ENCODE measurements around the gene MRGPRG. TPM values are rescaled to one million over a fixed set of nuclear protein-coding genes. Genes with fewer than 3 reads are reported as not detected.

Gene MRGPRG
- total and polyA plus RNA-seq, 4 donors: not detected

GRCh38 chr11:3202759-3203158 lies 15.9 kb downstream of the MRGPRG start:
- no peaks in the 10 kb centered on the region for H3K36me3 ChIP-seq (ENCODE audit: control insufficient read depth in 4 of 4, insufficient read depth in 4 of 4, low read length in 4 of 4)
- H3K9me3 ChIP-seq (ENCODE audit: control insufficient read depth in 4 of 4, insufficient read depth in 3 of 4, low read length in 3 of 4): peaks cover 0 to 2% (median 0%) of the 10 kb centered on the region in 4 donors
- H3K9ac ChIP-seq (ENCODE audit: insufficient read depth in 1 of 2, low read length in 2 of 2): no peak overlapping the region
- DNase-seq (no peak), ATAC-seq (ENCODE audit: insufficient read depth, low FRiP score) (no peak)
- no peak overlapping the region for H3K4me3 ChIP-seq
- 10 to 11% methylated on average over 17 of the region's 17 CpGs for WGBS, 2 donors
- H3K4me1 ChIP-seq (ENCODE audit: control insufficient read depth in 5 of 5, insufficient read depth in 5 of 5, low read length in 5 of 5): peaks cover 0 to 12% (median 5%) of the 10 kb centered on the region in 5 donors
- H3K27me3 ChIP-seq (ENCODE audit: control insufficient read depth in 3 of 3, insufficient read depth in 3 of 3, low read length in 2 of 3): peaks cover 0 to 26% (median 15%) of the 10 kb centered on the region in 3 donors
- H3K27ac ChIP-seq (ENCODE audit: low read depth in 1 of 2, low read length in 1 of 2): no peak overlapping the region
- no peak for TF ChIP-seq CTCF (IDR thresholded peaks at IDR 0.05; ENCODE audit: control extremely low read depth, extremely low read depth)

GRCh38 chr11:3202305-3202704 lies 16.3 kb downstream of the MRGPRG start:
- whole genome bisulfite sequencing, 2 donors: 72 to 74% methylated on average over 7 of the region's 7 CpGs

GRCh38 chr11:3201677-3202181 lies 16.9 kb downstream of the MRGPRG start:
- no peaks in the 10 kb centered on the region for H3K36me3 ChIP-seq (ENCODE audit: control insufficient read depth in 4 of 4, insufficient read depth in 4 of 4, low read length in 4 of 4)
- no peak for TF ChIP-seq CTCF (IDR thresholded peaks at IDR 0.05; ENCODE audit: control extremely low read depth, extremely low read depth)
- no peak overlapping the region for H3K4me3 ChIP-seq
- H3K9me3 ChIP-seq (ENCODE audit: control insufficient read depth in 4 of 4, insufficient read depth in 3 of 4, low read length in 3 of 4): peaks cover 0 to 2% (median 0%) of the 10 kb centered on the region in 4 donors
- no peak for DNase-seq
- WGBS, 2 donors: 79 to 91% methylated on average over 17 of the region's 17 CpGs
- no peak for ATAC-seq (ENCODE audit: insufficient read depth, low FRiP score)
- peaks cover 0 to 27% (median 15%) of the 10 kb centered on the region in 3 donors for H3K27me3 ChIP-seq (ENCODE audit: control insufficient read depth in 3 of 3, insufficient read depth in 3 of 3, low read length in 2 of 3)
- H3K27ac ChIP-seq (ENCODE audit: low read depth in 1 of 2, low read length in 1 of 2): no peak overlapping the region
- H3K4me1 ChIP-seq (ENCODE audit: control insufficient read depth in 5 of 5, insufficient read depth in 5 of 5, low read length in 5 of 5): peaks cover 0 to 12% (median 5%) of the 10 kb centered on the region in 5 donors
- H3K9ac ChIP-seq (ENCODE audit: insufficient read depth in 1 of 2, low read length in 2 of 2): no peak overlapping the region

More at GRCh38 chr11:3202305-3202704, 16.3 kb downstream of the MRGPRG start:
- H3K9ac ChIP-seq (ENCODE audit: insufficient read depth in 1 of 2, low read length in 2 of 2): no peak overlapping the region
- no peak overlapping the region for H3K27ac ChIP-seq (ENCODE audit: low read depth in 1 of 2, low read length in 1 of 2)
- no peak for DNase-seq
- no peak overlapping the region for H3K4me3 ChIP-seq
- peaks cover 0 to 2% (median 0%) of the 10 kb centered on the region in 4 donors for H3K9me3 ChIP-seq (ENCODE audit: control insufficient read depth in 4 of 4, insufficient read depth in 3 of 4, low read length in 3 of 4)
- peaks cover 0 to 12% (median 5%) of the 10 kb centered on the region in 5 donors for H3K4me1 ChIP-seq (ENCODE audit: control insufficient read depth in 5 of 5, insufficient read depth in 5 of 5, low read length in 5 of 5)
- TF ChIP-seq CTCF (IDR thresholded peaks at IDR 0.05; ENCODE audit: control extremely low read depth, extremely low read depth): no peak
- ATAC-seq (ENCODE audit: insufficient read depth, low FRiP score): no peak
- no peaks in the 10 kb centered on the region for H3K36me3 ChIP-seq (ENCODE audit: control insufficient read depth in 4 of 4, insufficient read depth in 4 of 4, low read length in 4 of 4)
- peaks cover 0 to 27% (median 15%) of the 10 kb centered on the region in 3 donors for H3K27me3 ChIP-seq (ENCODE audit: control insufficient read depth in 3 of 3, insufficient read depth in 3 of 3, low read length in 2 of 3)
